Right atrium auricular region (tissue), 2 donors: ENCODE data around the gene EYA2. TPM values are rescaled to one million over a fixed set of nuclear protein-coding genes. Genes with fewer than 3 reads are reported as not detected.

Source experiments
- DNase-seq: peaks from one replicate; pipeline ENCODE4 v3.0.0-alpha.2; 2019; ENCODE audit warnings: low spot score
- H3K27ac ChIP-seq, 2 donors: fragments of 200-600 bp; sonication (generic); 1 replicate in 1 of 2; 2 replicates in 1 of 2; pipeline ENCODE4 v1.5.1; 2016 to 2019
- H3K27me3 ChIP-seq, 2 donors: fragments of 200-600 bp; sonication (generic); one replicate each; pipeline versions ENCODE4 v1.5.1 to v1.6.0; 2017 to 2019
- H3K36me3 ChIP-seq: fragments of 200-600 bp; sonication (generic); one replicate; pipeline ENCODE4 v1.5.1; 2016
- H3K4me1 ChIP-seq, 2 donors: fragments of 200-600 bp; sonication (generic); one replicate each; pipeline versions ENCODE4 v1.5.1 to v1.6.0; 2017 to 2019
- H3K4me3 ChIP-seq, 2 donors: fragments of 200-600 bp; sonication (generic); 1 replicate in 1 of 2; 2 replicates in 1 of 2; pipeline ENCODE4 v1.5.1; 2017 to 2019; ENCODE audit warnings: mild to moderate bottlenecking in 1 of 2, moderate library complexity in 1 of 2
- H3K9me3 ChIP-seq, 2 donors: fragments of 200-600 bp; sonication (generic); one replicate each; pipeline ENCODE4 v1.5.1; 2019
- CTCF ChIP-seq, 2 donors: fragments of 200-600 bp; sonication (generic); IDR thresholded peaks; one replicate each; pipeline ENCODE4 v1.5.1; 2019; ENCODE audit warnings: antibody characterized with exemption in 2 of 2
- total RNA-seq, 2 donors: library from RNA; depleted of rRNA; stranded (reverse); fragments of >200 nt; gene quantifications; one replicate each; pipeline ENCODE4 v1.1.0, GENCODE V29; 2016

EYA2 gene
- total RNA-seq, 2 donors from 2014 or later, result 0.30 to 2.6 TPM

- Histone ChIP-seq H3K27me3 (no peaks in the 10 kb centered on the region), H3K27ac (no peak overlapping the region), H3K4me3 (no peak overlapping the region), H3K4me1 (no peaks in the 10 kb centered on the region), H3K36me3 (no peaks in the 10 kb centered on the region), H3K9me3 (peaks cover 8 to 25% of the 10 kb centered on the region in 2 donors)
- TF ChIP-seq CTCF (IDR thresholded peaks at IDR 0.05), result no peak
- DNase-seq, result no peak
These were observed 169.2 kb downstream of the EYA2 start for GRCh38 chr20:47063808-47064207.

GRCh38 chr20:47066484-47067270, 172.0 kb downstream of the EYA2 start:
- Histone ChIP-seq H3K9me3 (peaks cover 8 to 36% of the 10 kb centered on the region in 2 donors), H3K36me3 (no peaks in the 10 kb centered on the region), H3K4me3 (no peak overlapping the region), H3K27ac (no peak overlapping the region), H3K4me1 (no peaks in the 10 kb centered on the region), H3K27me3 (no peaks in the 10 kb centered on the region)
- DNase-seq, result no peak
- no peak for TF ChIP-seq CTCF (IDR thresholded peaks at IDR 0.05)

GRCh38 chr20:47067776-47068175, 173.1 kb downstream of the EYA2 start:
- Histone ChIP-seq H3K9me3 (peaks cover 8 to 36% of the 10 kb centered on the region in 2 donors), H3K36me3 (no peaks in the 10 kb centered on the region), H3K27ac (no peak overlapping the region), H3K27me3 (no peaks in the 10 kb centered on the region), H3K4me1 (no peaks in the 10 kb centered on the region), H3K4me3 (no peak overlapping the region)
- no peak for DNase-seq
- no peak for TF ChIP-seq CTCF (IDR thresholded peaks at IDR 0.05)

- peaks cover 8 to 36% of the 10 kb centered on the region in 2 donors for H3K9me3 ChIP-seq
- no peaks in the 10 kb centered on the region for H3K36me3 ChIP-seq
- TF ChIP-seq CTCF (IDR thresholded peaks at IDR 0.05), result no peak
- H3K27ac ChIP-seq, result no peak overlapping the region
- no peaks in the 10 kb centered on the region for H3K27me3 ChIP-seq
- H3K4me1 ChIP-seq, result no peaks in the 10 kb centered on the region
- DNase-seq, result no peak
- H3K4me3 ChIP-seq, result no peak overlapping the region
These were observed 175.5 kb downstream of the EYA2 start for GRCh38 chr20:47070176-47070575.

- TF ChIP-seq CTCF (IDR thresholded peaks at IDR 0.05), result no peak
- no peak for DNase-seq
- Histone ChIP-seq H3K4me3 (no peak overlapping the region), H3K4me1 (no peaks in the 10 kb centered on the region), H3K9me3 (peaks cover 8 to 40% of the 10 kb centered on the region in 2 donors), H3K36me3 (no peaks in the 10 kb centered on the region), H3K27ac (no peak overlapping the region), H3K27me3 (no peaks in the 10 kb centered on the region)
These were observed 177.1 kb downstream of the EYA2 start for GRCh38 chr20:47071646-47072185.
